HAP-1 (cell line): Measurements from ENCODE around the gene COASY.

Experiments used
- DNase-seq, 2 experiments: peaks; one replicate each; pipeline ENCODE4 v3.0.0-alpha.2; 2016 to 2020; ENCODE audit warnings: low spot score in 2 of 2
- H3K27me3 ChIP-seq: fragments of 250-450 bp; sonication (Bioruptor Pico); 2 replicates; pipeline ENCODE4 v1.5.1; 2020; ENCODE audit warnings: low read depth, mild to moderate bottlenecking, moderate library complexity
- H3K36me3 ChIP-seq: fragments of 250-450 bp; sonication (Bioruptor Pico); replicated peaks from 2 replicates; pipeline ENCODE4 v1.5.1; 2020; ENCODE audit warnings: mild to moderate bottlenecking
- H3K4me1 ChIP-seq: fragments of 250-450 bp; sonication (Bioruptor Pico); 2 replicates; pipeline ENCODE4 v1.5.1; 2020; ENCODE audit warnings: mild to moderate bottlenecking
- H3K4me3 ChIP-seq: fragments of 250-450 bp; sonication (Bioruptor Pico); 2 replicates; pipeline ENCODE4 v1.5.1; 2020; ENCODE audit warnings: mild to moderate bottlenecking, moderate library complexity
- H3K9me3 ChIP-seq: fragments of 250-450 bp; sonication (Bioruptor Pico); 2 replicates; pipeline ENCODE4 v1.5.1; 2020; ENCODE audit warnings: mild to moderate bottlenecking, moderate library complexity
- in situ Hi-C: fragments of 300-500 bp; cut with MboI; formaldehyde crosslinking; loops from 3 replicates; pipeline ENCODE4 v1.14.3; 2020; ENCODE audit warnings: low sequenced_read_pairs, inconsistent platforms, mixed read lengths

Gene COASY

GRCh38 chr17:42581744-42582270, 19.9 kb downstream of the COASY start:
- Histone ChIP-seq H3K27me3 (no peaks in the 10 kb centered on the region), H3K9me3 (no peaks in the 10 kb centered on the region), H3K4me1 (peaks cover 4% of the 10 kb centered on the region; the same call in 1 of the 2 replicates), H3K4me3 (no peak overlapping the region), H3K36me3 (peaks cover 53% of the 10 kb centered on the region)
- in situ Hi-C loops, result loop anchor here (5.0 to 25.0 kb wide), 4 partner anchors 50 to 355 kb away; partner anchors contain the start of genes PLEKHH3, RAMP2 and VPS25
- DNase-seq, result no peak

- no peak overlapping the region for H3K4me3 ChIP-seq
- H3K4me1 ChIP-seq, result no peaks in the 10 kb centered on the region
- H3K36me3 ChIP-seq, result peaks cover 60% of the 10 kb centered on the region
- no peaks in the 10 kb centered on the region for H3K27me3 ChIP-seq
- H3K9me3 ChIP-seq, result no peaks in the 10 kb centered on the region
- in situ Hi-C loops, result loop anchor here (5.0 to 25.0 kb wide), 4 partner anchors 47 to 352 kb away; partner anchors contain the start of genes PLEKHH3, RAMP2 and VPS25
- DNase-seq, result no peak
These were observed 22.9 kb downstream of the COASY start for GRCh38 chr17:42584880-42585279.

- DNase-seq, result no peak
- no peak overlapping the region for H3K4me3 ChIP-seq
- peaks cover 55% of the 10 kb centered on the region for H3K36me3 ChIP-seq
- in situ Hi-C loops, result loop anchor here (25.0 kb wide), 2 partner anchors 177 to 352 kb away; partner anchors contain the start of genes RAMP2 and VPS25
- no peaks in the 10 kb centered on the region for H3K27me3 ChIP-seq
- H3K4me1 ChIP-seq, result no peaks in the 10 kb centered on the region
- H3K9me3 ChIP-seq, result no peaks in the 10 kb centered on the region
These were observed 23.4 kb downstream of the COASY start for GRCh38 chr17:42585353-42585752.

- Histone ChIP-seq H3K36me3 (peaks cover 53% of the 10 kb centered on the region), H3K27me3 (no peaks in the 10 kb centered on the region), H3K4me1 (no peaks in the 10 kb centered on the region), H3K9me3 (no peaks in the 10 kb centered on the region), H3K4me3 (no peak overlapping the region)
- no peak for DNase-seq
- in situ Hi-C loops, result loop anchor here (25.0 kb wide), 2 partner anchors 176 to 351 kb away; partner anchors contain the start of genes RAMP2 and VPS25
These were observed 24.7 kb downstream of the COASY start for GRCh38 chr17:42586514-42587230.

GRCh38 chr17:42590886-42591285, 28.9 kb downstream of the COASY start:
- in situ Hi-C loops, result loop anchor here (25.0 kb wide), 2 partner anchors 171 to 346 kb away; partner anchors contain the start of genes RAMP2 and VPS25
- Histone ChIP-seq H3K9me3 (no peaks in the 10 kb centered on the region), H3K4me1 (no peaks in the 10 kb centered on the region), H3K27me3 (no peaks in the 10 kb centered on the region), H3K36me3 (peaks cover 24% of the 10 kb centered on the region), H3K4me3 (no peak overlapping the region)
- DNase-seq, result no peak

GRCh38 chr17:42591411-42591810, 29.5 kb downstream of the COASY start:
- in situ Hi-C loops, result loop anchor here (25.0 kb wide), 2 partner anchors 171 to 346 kb away; partner anchors contain the start of genes RAMP2 and VPS25
- no peaks in the 10 kb centered on the region for H3K27me3 ChIP-seq
- no peak overlapping the region for H3K4me3 ChIP-seq
- no peaks in the 10 kb centered on the region for H3K9me3 ChIP-seq
- no peak for DNase-seq
- H3K4me1 ChIP-seq, result no peaks in the 10 kb centered on the region
- H3K36me3 ChIP-seq, result peaks cover 24% of the 10 kb centered on the region

- no peaks in the 10 kb centered on the region for H3K27me3 ChIP-seq
- H3K4me3 ChIP-seq, result no peak overlapping the region
- H3K36me3 ChIP-seq, result peaks cover 9% of the 10 kb centered on the region
- DNase-seq, result no peak
- H3K9me3 ChIP-seq, result no peaks in the 10 kb centered on the region
- no peaks in the 10 kb centered on the region for H3K4me1 ChIP-seq
- in situ Hi-C loops, result loop anchor here (25.0 kb wide), 2 partner anchors 166 to 341 kb away; partner anchors contain the start of genes RAMP2 and VPS25
These were observed 34.4 kb downstream of the COASY start for GRCh38 chr17:42596386-42596785.

GRCh38 chr17:42598905-42599304, 37.0 kb downstream of the COASY start:
- H3K36me3 ChIP-seq, result no peaks in the 10 kb centered on the region
- in situ Hi-C loops, result loop anchor here (25.0 kb wide), 2 partner anchors 163 to 338 kb away; partner anchors contain the start of genes RAMP2 and VPS25
- no peak for DNase-seq

GRCh38 chr17:42603318-42603717, 41.4 kb downstream of the COASY start:
- peaks cover 20% of the 10 kb centered on the region for H3K4me1 ChIP-seq
- H3K36me3 ChIP-seq, result no peaks in the 10 kb centered on the region
- H3K27me3 ChIP-seq, result no peaks in the 10 kb centered on the region
- H3K4me3 ChIP-seq, result no peak overlapping the region
- H3K9me3 ChIP-seq, result no peaks in the 10 kb centered on the region
- in situ Hi-C loops, result no loop called here
- DNase-seq, result peak in 1 of 2 experiments; percentile 25

More at GRCh38 chr17:42598905-42599304, 37.0 kb downstream of the COASY start:
- Histone ChIP-seq H3K4me1 (peaks cover 8% of the 10 kb centered on the region), H3K27me3 (no peaks in the 10 kb centered on the region), H3K4me3 (no peak overlapping the region), H3K9me3 (no peaks in the 10 kb centered on the region)

- no peaks in the 10 kb centered on the region for H3K27me3 ChIP-seq
- H3K9me3 ChIP-seq, result no peaks in the 10 kb centered on the region
- peak overlapping the region; percentile 97 for H3K4me3 ChIP-seq
- H3K4me1 ChIP-seq, result peaks cover 23% of the 10 kb centered on the region
- peak in 1 of 2 experiments; percentile 18 for DNase-seq
- H3K36me3 ChIP-seq, result peaks cover 16% of the 10 kb centered on the region
- in situ Hi-C loops, result no loop called here
These were observed 45.8 kb downstream of the COASY start for GRCh38 chr17:42607769-42608168.

- in situ Hi-C loops, result no loop called here
- H3K4me3 ChIP-seq, result peak overlapping the region; percentile 97
- no peaks in the 10 kb centered on the region for H3K9me3 ChIP-seq
- peaks cover 16% of the 10 kb centered on the region for H3K4me1 ChIP-seq
- no peak for DNase-seq
- H3K27me3 ChIP-seq, result no peaks in the 10 kb centered on the region
- peaks cover 24% of the 10 kb centered on the region for H3K36me3 ChIP-seq
These were observed 46.6 kb downstream of the COASY start for GRCh38 chr17:42608305-42609181.

GRCh38 chr17:42609182-42609813, 47.4 kb downstream of the COASY start, which contains the start of the genes RETREG3 and TUBG1:
Gene RETREG3 (minus strand): TSS chr17:42609374. CDS start chr17:42609324, 50 bp downstream.
Gene TUBG1 (plus strand): TSS chr17:42609683. CDS start chr17:42609738, 55 bp downstream.
- Histone ChIP-seq H3K4me3 (peak within 1 kb of the TSS; percentile 97), H3K27me3 (no peaks in the 10 kb centered on the region), H3K36me3 (peaks cover 29% of the 10 kb centered on the region), H3K4me1 (peaks cover 15% of the 10 kb centered on the region), H3K9me3 (no peaks in the 10 kb centered on the region)
- in situ Hi-C loops, result no loop called here
- peak; percentile 97 to 99 for DNase-seq
